C4-2B (cell line): ENCODE results near the gene SRSF7.

ENCODE experiments used
- ZFX ChIP-seq: fragments of 450-650 bp; IDR thresholded peaks from 2 replicates; pipeline ENCODE4 v1.6.1; 2017
- TF ChIP-seq, protein P1 (sequence below): fragments of 450-650 bp; conservative IDR thresholded peaks from 2 replicates; pipeline ENCODE4 v1.5.1; 2017; ENCODE audit warnings: mild to moderate bottlenecking

GRCh38 chr2:38697116-38697840 is 53.9 kb downstream of the SRSF7 start:
- TF ChIP-seq, protein P1, sequence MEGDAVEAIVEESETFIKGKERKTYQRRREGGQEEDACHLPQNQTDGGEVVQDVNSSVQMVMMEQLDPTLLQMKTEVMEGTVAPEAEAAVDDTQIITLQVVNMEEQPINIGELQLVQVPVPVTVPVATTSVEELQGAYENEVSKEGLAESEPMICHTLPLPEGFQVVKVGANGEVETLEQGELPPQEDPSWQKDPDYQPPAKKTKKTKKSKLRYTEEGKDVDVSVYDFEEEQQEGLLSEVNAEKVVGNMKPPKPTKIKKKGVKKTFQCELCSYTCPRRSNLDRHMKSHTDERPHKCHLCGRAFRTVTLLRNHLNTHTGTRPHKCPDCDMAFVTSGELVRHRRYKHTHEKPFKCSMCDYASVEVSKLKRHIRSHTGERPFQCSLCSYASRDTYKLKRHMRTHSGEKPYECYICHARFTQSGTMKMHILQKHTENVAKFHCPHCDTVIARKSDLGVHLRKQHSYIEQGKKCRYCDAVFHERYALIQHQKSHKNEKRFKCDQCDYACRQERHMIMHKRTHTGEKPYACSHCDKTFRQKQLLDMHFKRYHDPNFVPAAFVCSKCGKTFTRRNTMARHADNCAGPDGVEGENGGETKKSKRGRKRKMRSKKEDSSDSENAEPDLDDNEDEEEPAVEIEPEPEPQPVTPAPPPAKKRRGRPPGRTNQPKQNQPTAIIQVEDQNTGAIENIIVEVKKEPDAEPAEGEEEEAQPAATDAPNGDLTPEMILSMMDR = no peak
- TF ChIP-seq ZFX = no peak
